ENCODE results near the gene C17orf50. TPM values are rescaled to one million over a fixed set of nuclear protein-coding genes. Genes with fewer than 3 reads are reported as not detected.

Gene C17orf50
- polyA plus RNA-seq, 2 of the 4 experiments (the other 2 are of a cell fraction): 0.19 to 0.22 TPM

DNA sequence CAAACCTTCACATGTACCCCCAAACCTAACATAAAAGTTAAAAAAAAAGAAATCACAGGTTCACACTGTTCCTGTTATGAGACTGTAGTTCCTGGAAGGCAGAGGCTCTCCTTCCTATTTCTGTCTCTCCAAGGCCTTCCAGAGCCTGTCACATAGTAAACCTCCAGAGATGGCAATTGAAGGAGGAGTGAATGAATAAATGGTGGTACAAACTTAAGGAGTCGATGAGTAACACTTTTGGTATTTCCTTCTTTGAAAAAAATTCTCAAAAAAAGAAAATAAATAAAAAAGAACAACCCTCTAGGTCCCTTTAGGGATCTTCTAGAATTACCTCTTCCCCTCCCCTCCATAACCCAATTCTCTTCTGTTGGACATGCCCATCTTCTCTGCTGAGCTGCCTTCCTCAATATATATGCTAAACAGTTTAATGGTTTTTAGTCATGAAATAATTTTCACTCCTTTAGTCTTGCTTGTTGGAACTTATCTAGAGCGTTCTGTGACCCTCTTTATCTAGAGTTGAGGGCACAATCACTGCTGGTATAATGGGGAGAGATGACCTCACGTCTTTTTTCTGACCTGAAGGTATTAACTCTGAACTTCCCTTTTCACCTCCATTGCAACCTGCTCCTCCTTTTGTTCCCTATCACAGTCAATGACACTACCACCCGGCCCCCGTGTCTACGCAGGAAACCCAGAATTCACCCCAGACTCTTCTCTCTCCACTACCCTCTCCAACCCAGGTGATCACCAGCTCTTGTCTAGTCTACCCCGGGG is 46.9 kb downstream of the C17orf50 start:
- peak overlapping the region; percentile 86 to 97 for H3K27ac ChIP-seq
- CTCF ChIA-PET: interaction anchor here (1.1 to 30.3 kb wide), 8 partner anchors 12 to 194 kb away, joined by 4 to 2039 read pairs (median 8); partner anchors contain the start of genes C17orf50, GAS2L2 and MMP28
- no peak for DNase-seq (ENCODE audit: low read depth in 1 of 2, low spot score in 1 of 2)
- no peak for FAIRE-seq
- ATAC-seq: no peak
- H3K4me2 ChIP-seq: peak overlapping the region; percentile 82
- no peaks in the 10 kb centered on the region for H3K9me3 ChIP-seq
- TF ChIP-seq POLR2A (IDR thresholded peaks at IDR 0.05; ENCODE audit: low read length): no peak
- TF ChIP-seq RARB (CRISPR knock-in tag; IDR thresholded peaks at IDR 0.05): no peak
- no peak for TF ChIP-seq GATA3 (IDR thresholded peaks at IDR 0.05; ENCODE audit: borderline replicate concordance)
- TF ChIP-seq CBX2 (IDR thresholded peaks at IDR 0.05; ENCODE audit: borderline replicate concordance, low read depth): no peak
- no peak overlapping the region for H3K4me3 ChIP-seq
- 74% methylated on average over 7 of the region's 7 CpGs for WGBS (ENCODE audit: missing lambda C conversion rate)
- peaks cover 36% of the 10 kb centered on the region for H3K4me1 ChIP-seq
- POLR2A ChIA-PET: interaction anchor here (1.4 to 3.9 kb wide), 3 partner anchors 22 to 194 kb away, joined by 6 to 156 read pairs (median 12); no protein-coding TSS in a partner anchor

DNA sequence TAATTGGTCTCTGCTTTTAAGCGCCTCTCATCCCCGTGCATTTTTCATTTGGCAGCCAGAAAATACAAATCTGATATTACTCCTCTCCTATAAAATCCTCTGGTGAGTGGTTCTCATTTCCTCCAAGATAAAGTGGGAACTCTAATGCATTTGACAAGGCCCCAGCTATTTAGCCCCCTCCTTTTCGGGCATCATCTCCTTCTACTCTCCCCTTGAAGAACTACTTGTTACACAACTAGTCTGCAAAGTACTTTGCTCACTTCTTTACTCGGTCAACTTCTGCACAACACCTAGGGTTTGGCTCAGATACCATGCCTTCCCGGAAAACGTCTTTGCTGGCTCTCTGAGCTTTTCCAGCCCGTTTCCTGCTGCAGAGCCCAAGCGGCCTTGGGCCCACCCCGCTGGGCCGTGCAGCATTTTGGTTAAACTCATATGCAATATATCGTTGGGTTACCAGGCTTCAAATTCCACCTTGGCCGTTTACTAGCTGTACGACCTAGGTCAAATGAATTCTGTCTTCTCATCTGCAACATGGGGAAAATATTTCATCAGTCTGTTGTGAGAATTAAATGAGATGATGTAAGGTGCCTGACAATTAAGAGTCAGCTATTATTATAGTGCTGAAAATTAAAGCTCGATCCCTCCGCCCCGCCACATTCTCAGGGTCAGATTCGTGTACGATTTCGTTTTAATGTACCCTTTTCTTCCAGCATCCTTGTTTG is 47.7 kb downstream of the C17orf50 start:
- peak; percentile 16; the same call in 1 of the 2 replicates for TF ChIP-seq TP53 (CRISPR knock-in tag; IDR thresholded peaks at IDR 0.05)
- TF ChIP-seq RARB (CRISPR knock-in tag; IDR thresholded peaks at IDR 0.05): 0 out of 2 replicates have a peak, but pooled peaks have one; percentile 28
- TF ChIP-seq CEBPB (IDR thresholded peaks at IDR 0.05): peak; percentile 27 to 49; a peak in 1 of 4 replicates
- no peak for TF ChIP-seq ZFP36 (IDR thresholded peaks at IDR 0.05; ENCODE audit: borderline replicate concordance, partially characterized antibody)
- 30% methylated on average over 19 of the region's 19 CpGs for WGBS (ENCODE audit: missing lambda C conversion rate)
- ChIA-PET POLR2A (interaction anchor here (0.5 to 3.9 kb wide), 31 partner anchors 9 to 745 kb away, joined by 3 to 156 read pairs (median 5); partner anchors contain the start of genes MYO19, PEX12 and PIGW), CTCF (interaction anchor here (0.6 to 30.3 kb wide), 21 partner anchors 9 to 675 kb away, joined by 3 to 2039 read pairs (median 4); partner anchors contain the start of genes C17orf50, GAS2L2 and MMP28)
- Histone ChIP-seq H3K4me3 (peak overlapping the region; percentile 58), H3K4me2 (peak overlapping the region; percentile 82), H3K4me1 (peaks cover 36% of the 10 kb centered on the region), H3K27ac (peak overlapping the region; percentile 86 to 97), H3K9me3 (no peaks in the 10 kb centered on the region)
- FAIRE-seq (no peak), ATAC-seq (0 out of 6 replicates have a peak, but pooled peaks of 1 of the 2 experiments have one; percentile 1), DNase-seq (ENCODE audit: low read depth in 1 of 2, low spot score in 1 of 2) (no peak)

DNA sequence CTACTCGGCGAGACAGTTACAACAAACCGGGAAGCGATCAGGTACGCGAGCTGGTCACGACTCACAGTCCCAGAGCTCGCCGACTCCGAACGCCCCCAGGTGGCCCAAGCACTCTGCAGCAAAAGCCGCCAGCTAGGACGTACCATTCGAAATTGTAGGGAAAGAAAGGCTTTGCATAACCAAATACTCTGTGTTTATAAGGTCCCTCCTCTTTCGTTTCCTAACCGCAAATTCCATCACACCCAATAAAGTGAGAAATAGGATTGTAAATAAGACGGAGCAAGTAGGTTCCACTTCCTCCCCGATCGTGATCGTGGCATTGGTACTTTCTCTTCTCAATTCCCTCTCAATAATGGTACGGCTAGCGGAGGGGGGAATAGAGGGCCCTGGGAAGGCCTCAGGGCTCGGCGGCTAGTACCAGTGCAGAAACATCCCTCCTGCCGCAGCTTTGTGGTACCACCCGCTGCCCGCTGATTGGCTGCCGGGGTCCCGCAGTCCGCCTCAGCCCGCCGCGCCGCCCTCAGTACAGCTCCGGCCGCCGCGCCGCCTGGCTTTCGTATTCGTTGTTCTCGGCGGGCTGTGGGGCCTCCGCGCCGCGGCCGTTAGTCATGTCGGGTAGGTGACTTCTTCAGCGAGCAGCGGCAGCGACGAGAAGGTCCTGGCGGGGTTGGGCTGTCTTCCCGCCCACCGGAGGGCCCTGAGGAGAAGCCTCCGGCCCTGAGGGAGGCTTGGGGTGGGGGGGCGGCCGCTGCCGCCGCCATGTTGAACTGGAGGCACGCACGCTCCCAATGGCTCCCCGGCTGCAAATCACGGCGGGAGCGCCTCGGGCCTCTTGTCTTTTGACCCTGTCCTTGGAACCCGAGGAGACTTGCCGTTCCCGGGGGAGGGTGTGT is 48.5 kb downstream of the C17orf50 start, which contains the start of gene TAF15:
TAF15 (plus strand) TSS at position 523 of the 893 bp plus-strand sequence; CDS start at position 609, 86 bp downstream.
- under 1% methylated on average over 37 of the region's 71 CpGs for WGBS (ENCODE audit: missing lambda C conversion rate)
- peak within 1 kb of the TSS; percentile 92 for H3K4me2 ChIP-seq
- CTCF ChIA-PET: interaction anchor here (0.6 to 30.3 kb wide), 22 partner anchors 8 to 674 kb away, joined by 3 to 2039 read pairs (median 4); partner anchors contain the start of genes C17orf50, GAS2L2 and MMP28
- no peaks in the 10 kb centered on the region for H3K9me3 ChIP-seq
- peak; percentile 95 to 99 for DNase-seq (ENCODE audit: low read depth in 1 of 2, low spot score in 1 of 2)
- H3K4me3 ChIP-seq: peak within 1 kb of the TSS; percentile 58
- H3K27ac ChIP-seq: peak within 1 kb of the TSS; percentile 86 to 97
- POLR2A ChIA-PET: interaction anchor here (0.5 to 3.9 kb wide), 39 partner anchors 10 to 746 kb away, joined by 3 to 156 read pairs (median 5); partner anchors contain the start of genes MMP28, MYO19, PEX12 and PIGW
- peak; percentile 91 to 96 for ATAC-seq
- no peak for FAIRE-seq
- H3K4me1 ChIP-seq: peaks cover 34% of the 10 kb centered on the region
- TF ChIP-seq NPAS2 (CRISPR knock-in tag; IDR thresholded peaks at IDR 0.05; ENCODE audit: borderline replicate concordance) (no peak), GATA3 (IDR thresholded peaks at IDR 0.05; ENCODE audit: borderline replicate concordance) (peak; percentile 96), EHF (CRISPR knock-in tag; IDR thresholded peaks at IDR 0.05) (no peak), BHLHE40 (IDR thresholded peaks at IDR 0.05; ENCODE audit: low read depth, low read length) (peak; percentile 95), HMGXB4 (CRISPR knock-in tag; IDR thresholded peaks at IDR 0.05; ENCODE audit: borderline replicate concordance) (no peak), EP300 (IDR thresholded peaks at IDR 0.05) (no peak), HDAC2 (IDR thresholded peaks at IDR 0.05) (no peak), FOXS1 (CRISPR knock-in tag; IDR thresholded peaks at IDR 0.05) (no peak), FOSL2 (IDR thresholded peaks at IDR 0.05) (no peak), FOSL2 (CRISPR knock-in tag; IDR thresholded peaks at IDR 0.05) (peak; percentile 1; the same call in 1 of the 2 replicates), FOSB (CRISPR knock-in tag; IDR thresholded peaks at IDR 0.05) (no peak), TFCP2L1 (CRISPR knock-in tag; IDR thresholded peaks at IDR 0.05) (peak; percentile 83), SMC3 (IDR thresholded peaks at IDR 0.05) (peak; percentile 55), POLR2A (IDR thresholded peaks at IDR 0.05; ENCODE audit: low read length) (peak; percentile 98), NR3C1 (IDR thresholded peaks at IDR 0.05) (no peak), ZSCAN20 (CRISPR knock-in tag; IDR thresholded peaks at IDR 0.05) (no peak), POLR2AphosphoS2 (conservative IDR thresholded peaks at IDR 0.05; ENCODE audit: low read length) (no peak), MAFK (IDR thresholded peaks at IDR 0.05; ENCODE audit: partially characterized antibody) (no peak), CTCF (IDR thresholded peaks at IDR 0.05) (peak; percentile 82), KDM5A (IDR thresholded peaks at IDR 0.05) (peak; percentile 41; the same call in 1 of the 2 replicates), ZC3H11A (IDR thresholded peaks at IDR 0.05) (no peak)
- TF ChIP-seq, protein P1, sequence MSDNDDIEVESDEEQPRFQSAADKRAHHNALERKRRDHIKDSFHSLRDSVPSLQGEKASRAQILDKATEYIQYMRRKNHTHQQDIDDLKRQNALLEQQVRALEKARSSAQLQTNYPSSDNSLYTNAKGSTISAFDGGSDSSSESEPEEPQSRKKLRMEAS (IDR thresholded peaks at IDR 0.05): peak; percentile 84

Measured in A549 (cell line).